Lung (tissue), 12 donors: ENCODE results near the gene CACNA1S. TPM values are rescaled to one million over a fixed set of nuclear protein-coding genes. Genes with fewer than 3 reads are reported as not detected.

Source experiments
- ATAC-seq: fragments of 200-7000 bp; cut with Tn5 transposase; one replicate; pipeline ENCODE4 v1.9.1; 2020; ENCODE audit warnings: moderate number of reproducible peaks; ENCODE audit not compliant: insufficient read depth, low FRiP score
- DNase-seq, 3 donors: peaks; one replicate each; pipeline ENCODE4 v3.0.0-alpha.2; 2013 to 2017
- H3K27ac ChIP-seq, 2 donors: one replicate each; pipeline ENCODE4 v1.5.1; 2013; ENCODE audit warnings: mild to moderate bottlenecking in 2 of 2, moderate library complexity in 2 of 2, control low read depth in 1 of 2, inconsistent platforms in 1 of 2, low read depth in 1 of 2, low read length in 1 of 2
- H3K27me3 ChIP-seq, 3 donors: one replicate each; pipeline ENCODE4 v1.5.1; 2013; ENCODE audit warnings: low read length in 2 of 3; ENCODE audit not compliant: control insufficient read depth in 3 of 3, insufficient read depth in 3 of 3
- H3K36me3 ChIP-seq, 4 donors: one replicate each; pipeline ENCODE4 v1.5.1; 2013; ENCODE audit warnings: low read length in 4 of 4, mild to moderate bottlenecking in 1 of 4, moderate library complexity in 1 of 4; ENCODE audit not compliant: control insufficient read depth in 4 of 4, insufficient read depth in 4 of 4
- H3K4me1 ChIP-seq, 5 donors: one replicate each; pipeline ENCODE4 v1.5.1; 2013; ENCODE audit warnings: low read length in 5 of 5, mild to moderate bottlenecking in 2 of 5, moderate library complexity in 1 of 5; ENCODE audit not compliant: control insufficient read depth in 5 of 5, insufficient read depth in 5 of 5
- H3K4me3 ChIP-seq: one replicate; pipeline ENCODE4 v1.5.1; 2013; ENCODE audit warnings: mild to moderate bottlenecking, control low read depth, moderate library complexity
- H3K9ac ChIP-seq, 2 donors: one replicate each; pipeline ENCODE4 v1.5.1; 2013; ENCODE audit warnings: low read length in 2 of 2, control low read depth in 1 of 2; ENCODE audit not compliant: insufficient read depth in 1 of 2
- H3K9me3 ChIP-seq, 4 donors: one replicate each; pipeline ENCODE4 v1.5.1; 2013; ENCODE audit warnings: low read length in 3 of 4, mild to moderate bottlenecking in 1 of 4, moderate library complexity in 1 of 4; ENCODE audit not compliant: control insufficient read depth in 4 of 4, insufficient read depth in 3 of 4
- WGBS, 2 donors: extraction: QIAGEN DNeasy Blood & Tissue Kit; methylation state at CpG; one replicate each; pipeline ENCODE4 v1.1.7; 2013; 5-methylcytosine and 5-hydroxymethylcytosine counted together
- polyA plus RNA-seq, 2 donors: library from polyadenylated mRNA; stranded (reverse); fragments of 200-250 nt; gene quantifications; one replicate each; pipeline ENCODE4 v1.2.1, GENCODE V29; 2013
- total RNA-seq, 2 donors: library from RNA; depleted of rRNA in 1 of 2; stranded (reverse); fragments of >200 nt in 1 of 2; gene quantifications; one replicate each; pipeline ENCODE4 v1.2.1, GENCODE V29; 2014 to 2021
- TF ChIP-seq, protein P1 (sequence below): IDR thresholded peaks from 2 replicates; pipeline ENCODE4 v1.5.1; 2012; ENCODE audit warnings: mild to moderate bottlenecking; ENCODE audit errors: control extremely low read depth, extremely low read depth
- donor health status: control.
- donor health status: control.
- donor health status: Bipolar disorder and iron deficiency.
- donor health status: healthy.
- donor health status: DM: yes; HTN: yes; CAD: no.

The CACNA1S gene
- total and polyA plus RNA-seq, 4 donors = 0.01 to 0.20 (median 0.02) TPM; not detected in 1

GRCh38 chr1:201144701-201145100 lies 32.5 kb upstream of the CACNA1S start:
- Histone ChIP-seq H3K9ac (no peak overlapping the region), H3K27me3 (no peaks in the 10 kb centered on the region), H3K4me1 (no peaks in the 10 kb centered on the region), H3K4me3 (no peak overlapping the region), H3K27ac (no peak overlapping the region), H3K9me3 (no peaks in the 10 kb centered on the region), H3K36me3 (peaks cover 2 to 52% (median 51%) of the 10 kb centered on the region in 4 donors)
- 72 to 73% methylated on average over 5 of the region's 5 CpGs for WGBS, 2 donors
- TF ChIP-seq, protein P1, sequence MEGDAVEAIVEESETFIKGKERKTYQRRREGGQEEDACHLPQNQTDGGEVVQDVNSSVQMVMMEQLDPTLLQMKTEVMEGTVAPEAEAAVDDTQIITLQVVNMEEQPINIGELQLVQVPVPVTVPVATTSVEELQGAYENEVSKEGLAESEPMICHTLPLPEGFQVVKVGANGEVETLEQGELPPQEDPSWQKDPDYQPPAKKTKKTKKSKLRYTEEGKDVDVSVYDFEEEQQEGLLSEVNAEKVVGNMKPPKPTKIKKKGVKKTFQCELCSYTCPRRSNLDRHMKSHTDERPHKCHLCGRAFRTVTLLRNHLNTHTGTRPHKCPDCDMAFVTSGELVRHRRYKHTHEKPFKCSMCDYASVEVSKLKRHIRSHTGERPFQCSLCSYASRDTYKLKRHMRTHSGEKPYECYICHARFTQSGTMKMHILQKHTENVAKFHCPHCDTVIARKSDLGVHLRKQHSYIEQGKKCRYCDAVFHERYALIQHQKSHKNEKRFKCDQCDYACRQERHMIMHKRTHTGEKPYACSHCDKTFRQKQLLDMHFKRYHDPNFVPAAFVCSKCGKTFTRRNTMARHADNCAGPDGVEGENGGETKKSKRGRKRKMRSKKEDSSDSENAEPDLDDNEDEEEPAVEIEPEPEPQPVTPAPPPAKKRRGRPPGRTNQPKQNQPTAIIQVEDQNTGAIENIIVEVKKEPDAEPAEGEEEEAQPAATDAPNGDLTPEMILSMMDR = no peak
- peak in 1 of 3 donors; percentile 2 for DNase-seq
- ATAC-seq = no peak

DNA sequence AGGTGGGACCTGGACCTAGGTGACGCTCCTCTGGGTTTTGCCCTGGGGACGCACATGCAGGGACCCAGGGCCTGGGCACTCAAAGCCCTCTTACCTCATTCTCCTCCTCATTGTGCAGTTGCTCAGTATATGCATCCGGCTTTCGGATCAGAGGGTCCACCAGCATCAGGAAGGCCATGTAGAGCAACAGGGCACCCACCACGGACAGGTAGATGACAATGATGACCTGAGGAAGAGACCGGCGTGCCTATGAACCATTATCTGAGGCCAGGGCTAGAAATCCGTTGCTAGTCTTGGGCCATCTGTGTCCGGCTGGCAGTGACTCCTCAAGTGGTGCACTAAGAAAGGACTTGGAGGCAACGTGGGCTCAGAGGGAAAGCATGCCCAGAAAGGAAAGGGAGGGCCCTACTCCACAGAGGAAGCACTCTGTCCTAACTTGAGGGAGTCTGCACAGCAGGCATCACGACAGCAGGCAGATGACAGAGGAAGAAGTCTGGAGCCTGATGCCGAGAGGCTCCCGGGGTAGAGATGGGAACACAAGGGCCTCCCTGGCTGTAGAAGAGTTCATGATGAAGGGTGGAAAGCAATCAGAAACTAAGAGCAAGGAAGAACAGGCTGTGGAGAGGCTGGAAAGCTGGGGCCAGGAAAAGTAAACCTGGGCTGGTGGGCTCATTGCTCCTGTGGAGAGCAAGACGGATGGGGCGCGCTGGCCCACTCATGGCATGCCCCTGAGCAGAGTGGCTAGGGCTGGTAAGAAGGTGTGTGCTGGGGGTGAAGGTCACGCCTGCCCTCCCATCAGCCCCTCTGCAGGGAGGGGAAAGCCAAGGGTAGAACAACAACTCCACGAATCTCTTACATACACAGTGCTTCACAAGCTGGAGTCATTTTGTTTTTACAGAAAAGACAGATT lies 31.8 kb upstream of the CACNA1S start:
- peaks cover 2 to 55% (median 53%) of the 10 kb centered on the region in 4 donors for H3K36me3 ChIP-seq
- no peak for ATAC-seq
- WGBS, 2 donors = 91 to 92% methylated on average over 18 of the region's 18 CpGs

DNA sequence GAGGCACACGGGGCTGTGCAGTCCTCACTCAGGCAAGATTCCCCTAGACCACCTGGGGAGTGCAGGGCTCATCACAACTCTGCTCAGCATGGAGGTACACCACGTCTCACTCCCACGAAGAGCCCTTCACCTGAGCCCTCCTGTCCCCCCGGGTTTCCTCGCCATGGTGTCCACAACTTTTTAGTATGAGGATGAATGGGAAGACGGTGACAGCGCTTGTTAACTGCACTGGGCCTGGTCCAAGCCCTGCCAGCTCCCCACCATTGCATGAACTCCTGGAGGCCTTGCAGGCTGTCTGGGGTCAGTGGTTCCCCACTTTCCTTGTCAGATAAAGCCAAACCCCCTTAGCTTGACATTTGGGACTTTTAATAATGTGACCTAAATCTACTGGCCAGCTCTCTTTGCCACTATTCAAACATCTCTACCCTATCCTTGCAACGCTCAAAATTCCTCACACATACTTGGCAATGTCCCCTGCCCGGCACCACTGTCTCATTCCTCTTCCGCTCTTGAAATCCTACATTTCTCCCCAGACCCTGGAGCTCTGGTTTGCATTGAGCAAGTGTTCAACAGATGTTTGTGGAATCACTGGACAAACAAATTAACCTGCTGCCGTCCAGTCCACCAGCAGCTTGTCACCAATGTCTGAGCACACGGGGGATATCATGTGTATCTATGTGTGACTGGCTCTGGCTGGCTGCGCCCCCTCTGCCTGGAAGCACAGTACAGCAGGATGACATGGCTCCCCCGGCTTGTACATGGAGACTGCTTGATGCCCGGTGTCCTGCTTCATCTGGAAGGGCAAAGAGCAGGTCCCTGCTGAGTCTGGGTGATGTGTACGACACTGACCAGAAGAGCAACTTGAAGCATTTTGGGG lies 30.9 kb upstream of the CACNA1S start:
- peak in 1 of 3 donors; percentile 0 for DNase-seq
- no peaks in the 10 kb centered on the region for H3K4me1 ChIP-seq
- H3K36me3 ChIP-seq = peaks cover 0 to 55% (median 47%) of the 10 kb centered on the region in 4 donors
- 88 to 91% methylated on average over 16 of the region's 16 CpGs for WGBS, 2 donors
- no peaks in the 10 kb centered on the region for H3K9me3 ChIP-seq
- no peak overlapping the region for H3K4me3 ChIP-seq
- TF ChIP-seq, protein P1 = no peak
- no peak overlapping the region for H3K27ac ChIP-seq
- H3K27me3 ChIP-seq = no peaks in the 10 kb centered on the region
- H3K9ac ChIP-seq = no peak overlapping the region
- ATAC-seq = no peak

More for the DNA sequence above, 31.8 kb upstream of the CACNA1S start:
- no peak overlapping the region for H3K9ac ChIP-seq
- no peak overlapping the region for H3K27ac ChIP-seq
- no peak overlapping the region for H3K4me3 ChIP-seq
- H3K9me3 ChIP-seq = no peaks in the 10 kb centered on the region
- peak in 1 of 3 donors; percentile 4 for DNase-seq
- H3K4me1 ChIP-seq = no peaks in the 10 kb centered on the region
- no peaks in the 10 kb centered on the region for H3K27me3 ChIP-seq
- TF ChIP-seq, protein P1 = no peak
